NCI-H446 (cell line): Measurements from ENCODE around the gene BNIP1.
A peak's percentile ranks its signal among the peaks of the same experiment; 100 is the strongest.

Experiments used
- DNase-seq, 2 experiments: peaks; one replicate each; lab custom pipeline; 2025; lab: John Stamatoyannopoulos, UW

BNIP1 gene

DNA sequence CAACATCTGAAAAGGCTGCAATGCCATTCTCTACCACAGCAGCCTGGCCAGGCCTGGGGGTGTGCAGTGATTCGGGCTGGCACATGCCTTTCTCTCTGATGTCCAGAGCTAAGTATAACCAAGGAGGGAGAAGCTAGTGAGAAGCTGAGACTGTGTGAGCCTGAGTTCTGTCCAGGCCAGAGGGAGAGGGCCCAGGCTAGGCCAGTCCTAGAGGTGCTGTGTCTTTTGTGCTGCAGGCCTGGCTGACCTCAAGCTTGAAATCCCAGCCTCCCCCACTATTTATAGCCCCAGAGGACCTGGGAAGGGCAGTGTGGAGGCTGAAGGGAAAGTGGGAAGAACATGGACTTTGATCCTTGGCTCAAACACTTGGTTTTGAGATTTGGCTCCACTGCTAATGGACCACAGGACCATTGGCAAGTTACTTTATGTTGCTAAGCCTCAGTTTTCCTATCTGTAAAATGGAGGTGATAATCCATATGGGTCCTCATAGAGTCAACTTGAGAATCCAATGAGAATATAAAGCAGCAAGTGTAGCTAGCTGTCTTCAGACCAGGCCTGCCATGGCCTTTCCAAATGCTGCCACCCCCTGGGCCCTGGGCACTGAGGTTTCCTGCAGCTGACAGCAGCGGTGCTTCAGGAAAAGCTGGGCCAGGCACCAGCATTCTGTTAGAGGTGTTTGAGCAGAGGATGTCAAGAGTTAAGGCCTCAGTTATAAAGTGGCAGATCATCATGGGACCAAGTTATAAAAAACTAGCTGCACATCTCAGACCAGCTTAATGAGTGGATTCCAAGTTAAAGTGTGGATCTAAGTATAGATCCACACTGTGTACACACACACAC lies 21.1 kb downstream of the BNIP1 start:
- no peak for DNase-seq

- DNase-seq: no peak
These were observed 27.8 kb downstream of the BNIP1 start for GRCh38 chr5:173172166-173172565.

DNA sequence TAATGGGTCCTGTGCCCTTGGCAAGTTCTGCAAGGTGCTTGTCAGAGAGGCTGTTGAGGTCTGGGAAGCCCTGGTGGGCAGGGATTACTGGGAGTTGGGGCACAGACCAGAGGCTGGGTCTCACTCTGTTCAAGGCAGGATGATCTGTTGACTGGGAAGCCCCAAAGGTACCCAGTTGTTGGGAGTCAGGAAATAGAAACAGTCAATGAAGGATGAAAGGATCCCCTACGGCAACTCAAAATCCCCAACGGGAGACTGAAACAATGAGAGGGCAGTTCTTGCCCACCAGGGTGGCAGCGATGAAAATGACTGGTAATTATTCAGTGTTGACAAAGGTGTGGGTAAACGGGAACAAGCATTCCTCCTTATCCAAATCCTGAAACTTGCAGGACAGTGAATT lies 31.2 kb downstream of the BNIP1 start:
- no peak for DNase-seq

GRCh38 chr5:173178369-173178910 lies 34.1 kb downstream of the BNIP1 start:
- DNase-seq: no peak

DNA sequence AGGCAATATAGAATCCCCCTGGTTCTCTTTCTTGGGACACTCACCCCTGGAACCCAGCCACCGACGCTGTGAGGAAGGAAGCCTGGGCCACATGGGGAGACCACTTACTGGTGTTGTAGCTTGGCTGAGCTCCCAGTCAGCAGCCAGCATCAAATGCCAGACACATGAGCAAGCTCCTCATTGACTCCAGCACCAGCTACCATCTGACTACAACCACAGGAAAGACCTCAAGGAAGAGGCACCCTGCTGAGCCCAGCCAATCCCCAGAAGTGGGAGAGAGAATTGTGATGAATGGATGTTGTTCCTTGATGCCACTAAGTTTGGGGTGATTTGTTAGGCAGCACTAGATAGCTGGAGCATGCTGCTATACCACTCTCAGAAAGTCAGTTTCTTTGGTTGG lies 36.0 kb downstream of the BNIP1 start:
- DNase-seq: no peak

GRCh38 chr5:173187054-173187743 lies 42.9 kb downstream of the BNIP1 start:
- no peak for DNase-seq

DNA sequence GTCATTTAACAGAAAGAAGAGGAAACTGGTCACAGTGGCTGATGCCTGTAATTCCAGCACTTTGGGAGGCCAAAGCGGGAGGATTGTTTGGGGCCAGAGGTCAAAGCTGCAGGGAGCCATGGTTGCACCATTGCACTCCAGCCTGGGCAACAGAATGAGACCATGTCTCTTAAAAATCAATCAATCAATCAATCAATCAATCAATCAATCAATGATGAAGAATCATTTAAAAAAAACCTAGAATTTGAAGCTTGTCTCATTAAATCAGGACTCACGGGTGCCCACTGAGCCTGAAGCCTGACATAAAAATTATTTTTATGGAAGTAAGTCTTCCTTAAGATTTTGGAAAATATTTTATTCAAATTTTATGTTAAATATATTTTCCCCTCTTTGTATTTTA lies 43.9 kb downstream of the BNIP1 start:
- no peak for DNase-seq

GRCh38 chr5:173191015-173191414 lies 46.7 kb downstream of the BNIP1 start:
- no peak for DNase-seq

DNA sequence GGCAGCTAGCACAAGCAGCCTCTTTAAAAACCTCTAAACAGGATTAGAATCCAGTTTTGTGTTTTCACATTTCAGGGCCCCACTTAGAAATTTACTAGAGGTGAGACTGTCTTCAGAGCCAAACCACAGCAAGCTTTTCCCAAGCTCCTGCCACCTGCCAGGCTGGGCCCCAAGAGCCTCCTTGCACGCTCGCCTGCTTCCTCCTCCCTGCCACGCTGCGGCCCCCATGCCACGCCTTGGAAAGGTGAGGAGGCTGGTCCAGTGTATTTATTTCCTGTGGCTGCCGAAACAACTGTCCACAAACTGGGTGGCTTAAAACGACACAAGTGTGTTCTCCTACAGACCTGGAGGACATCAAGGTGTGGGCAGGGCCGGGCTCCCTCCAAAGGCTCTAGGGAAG lies 47.2 kb downstream of the BNIP1 start:
- DNase-seq: no peak

DNA sequence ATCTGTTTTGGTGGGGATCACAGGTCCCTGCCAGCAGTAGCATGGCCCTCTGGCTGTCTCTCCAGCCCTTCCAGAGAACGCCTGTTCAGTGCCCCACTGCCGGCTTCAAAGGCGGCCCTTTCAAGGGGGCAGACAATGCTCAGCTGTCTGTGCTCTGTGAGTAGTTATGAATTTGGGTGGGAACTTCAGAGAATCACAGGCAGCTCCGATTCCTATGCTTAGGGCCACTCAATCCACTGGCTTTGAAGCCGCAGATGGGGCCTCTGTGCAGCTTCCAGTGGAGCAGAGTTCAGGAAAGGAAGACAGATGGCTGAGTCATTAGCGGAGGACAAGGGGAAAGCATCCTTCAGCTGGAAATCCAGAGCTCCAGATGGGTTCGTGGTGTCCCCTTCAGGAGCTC lies 48.2 kb downstream of the BNIP1 start:
- DNase-seq: no peak

- DNase-seq: no peak
These were observed 52.0 kb downstream of the BNIP1 start for GRCh38 chr5:173196133-173196952.

- DNase-seq: no peak
These were observed 53.1 kb downstream of the BNIP1 start for GRCh38 chr5:173197375-173197891.

DNA sequence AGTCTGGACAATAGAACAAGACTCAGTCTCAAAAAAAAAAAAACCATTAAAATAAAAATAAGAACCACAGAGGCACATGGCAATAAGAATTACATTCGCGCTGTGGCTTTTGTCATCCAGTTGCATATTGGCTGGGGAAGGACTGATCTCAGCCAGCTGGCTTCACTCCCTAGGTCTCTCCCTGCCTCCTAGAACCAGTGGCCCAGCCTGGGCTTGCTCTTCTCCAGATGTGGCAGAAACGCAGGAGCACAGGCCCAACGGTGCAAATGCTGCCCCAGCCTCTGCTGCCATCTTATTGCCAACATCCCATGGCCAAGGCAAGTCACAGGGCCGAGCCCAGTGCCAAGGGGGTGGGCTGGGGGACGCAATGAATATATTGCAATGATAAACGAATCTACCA lies 53.7 kb downstream of the BNIP1 start:
- DNase-seq: no peak

- no peak for DNase-seq
These were observed 56.0 kb downstream of the BNIP1 start for GRCh38 chr5:173200356-173200755.

- DNase-seq: no peak
These were observed 57.4 kb downstream of the BNIP1 start for GRCh38 chr5:173201636-173202265.

DNA sequence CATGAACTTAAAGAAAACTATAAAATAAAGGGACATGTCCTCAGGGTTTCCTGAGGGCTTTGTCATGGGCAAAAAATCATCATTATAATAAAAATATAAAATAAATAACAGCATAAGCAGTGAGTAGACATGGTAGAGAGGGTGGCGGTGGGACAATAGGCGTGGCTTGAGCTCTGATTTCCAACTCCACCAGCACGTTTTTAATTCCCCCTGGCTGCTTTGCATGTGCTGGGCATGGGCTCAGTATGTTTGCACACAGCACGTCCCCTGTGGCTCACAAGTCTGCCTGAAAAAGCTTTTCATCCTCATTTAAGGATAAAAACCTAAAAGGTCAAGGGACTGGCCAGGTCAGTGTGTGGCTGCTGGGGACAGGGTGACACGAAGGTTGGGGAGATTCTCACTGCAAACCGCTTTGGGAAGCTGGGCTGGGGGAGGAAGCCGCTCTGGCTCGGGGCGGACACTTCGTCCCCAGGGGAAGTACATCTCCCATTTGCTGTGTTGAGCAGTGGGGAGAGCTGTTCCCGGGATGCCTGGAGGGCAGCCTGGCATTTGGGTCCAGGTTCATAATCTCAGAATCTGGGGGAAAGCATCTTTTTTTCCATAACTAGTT lies 58.0 kb downstream of the BNIP1 start:
- DNase-seq: no peak

DNA sequence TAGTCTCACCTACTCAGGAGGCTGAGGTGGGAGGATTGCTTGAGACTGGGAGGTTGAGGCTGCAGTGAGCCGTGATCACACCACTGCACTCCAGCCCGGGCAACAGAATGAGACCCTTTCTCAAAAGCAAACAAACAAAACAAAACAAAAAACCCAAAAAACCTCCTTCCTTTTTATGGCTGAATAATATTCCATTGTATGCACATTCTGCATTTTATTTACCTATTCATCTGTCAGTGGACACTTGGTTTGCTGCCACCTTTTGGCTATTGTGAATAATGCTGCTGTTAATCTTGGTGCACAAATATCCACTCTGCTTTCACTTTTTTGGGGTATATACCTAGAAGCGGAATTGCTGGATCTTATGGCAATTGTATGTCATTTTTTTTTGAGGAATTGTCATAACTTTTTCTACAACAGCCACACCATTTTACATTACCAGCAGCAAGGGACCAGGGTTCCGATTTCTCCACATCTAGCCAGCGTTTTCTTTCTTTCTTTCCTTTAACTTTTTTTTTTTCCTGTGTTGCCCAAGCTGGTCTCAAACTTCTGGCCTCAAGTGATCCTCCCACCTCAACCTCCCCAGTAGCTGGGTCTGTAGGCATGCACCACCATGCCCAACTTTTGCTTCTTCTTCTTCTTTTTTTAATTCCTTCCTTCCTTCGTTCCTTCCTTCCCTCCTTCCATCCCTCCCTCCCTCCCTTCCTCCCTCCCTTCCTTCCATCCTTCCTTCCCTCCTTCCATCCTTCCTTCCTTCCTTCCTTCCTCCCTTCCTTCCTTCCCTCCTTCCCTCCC lies 60.1 kb downstream of the BNIP1 start:
- peak in 1 of 2 experiments; percentile 9 for DNase-seq

- no peak for DNase-seq
These were observed 61.6 kb downstream of the BNIP1 start for GRCh38 chr5:173205916-173206315.

DNA sequence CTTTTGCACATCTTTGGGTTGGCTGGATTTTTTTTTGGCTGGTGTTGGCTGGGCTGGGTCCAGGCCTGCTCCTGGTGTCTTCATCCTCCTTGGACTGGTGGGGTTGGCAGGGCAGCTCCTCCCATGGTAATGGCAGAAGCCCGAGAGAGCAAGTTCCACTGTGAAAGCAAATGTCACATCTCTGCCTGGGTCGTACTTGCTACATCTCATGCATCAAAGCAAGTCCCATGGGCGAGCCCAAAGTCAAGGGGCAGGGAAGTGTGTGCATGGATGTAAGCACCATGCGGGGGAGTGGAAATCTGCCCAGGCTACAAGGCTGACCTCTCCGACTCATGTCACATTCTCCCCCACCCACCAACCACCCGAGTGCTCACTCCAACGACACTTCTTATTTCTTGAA lies 64.0 kb downstream of the BNIP1 start:
- no peak for DNase-seq

DNA sequence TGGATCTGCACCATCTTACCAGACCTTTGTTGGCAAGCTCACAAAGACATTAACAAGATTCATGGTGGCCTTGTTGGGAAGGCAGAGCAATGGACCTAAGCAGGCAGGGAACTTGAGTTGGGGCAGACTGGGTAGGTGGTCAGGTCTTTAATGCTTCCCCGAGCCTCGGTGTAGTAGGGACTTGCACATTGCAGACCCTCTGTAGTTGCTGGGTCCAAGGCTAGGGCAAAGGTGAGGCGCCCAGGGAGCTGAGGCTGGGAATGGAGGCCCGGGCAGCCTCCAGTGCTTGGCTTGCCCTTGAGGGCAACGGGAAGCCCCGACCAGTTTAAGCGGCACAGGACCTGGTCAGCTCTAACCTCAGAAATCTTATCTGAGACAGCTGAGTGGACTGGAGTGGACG lies 66.5 kb downstream of the BNIP1 start:
- no peak for DNase-seq
